Measurements from ENCODE around the gene BBC3.
"Not testable (repeated sequence)": the region's sequence is repeated elsewhere in the genome, so short reads cannot be mapped to it uniquely, and the experiment has no call there.

The BBC3 gene

DNA sequence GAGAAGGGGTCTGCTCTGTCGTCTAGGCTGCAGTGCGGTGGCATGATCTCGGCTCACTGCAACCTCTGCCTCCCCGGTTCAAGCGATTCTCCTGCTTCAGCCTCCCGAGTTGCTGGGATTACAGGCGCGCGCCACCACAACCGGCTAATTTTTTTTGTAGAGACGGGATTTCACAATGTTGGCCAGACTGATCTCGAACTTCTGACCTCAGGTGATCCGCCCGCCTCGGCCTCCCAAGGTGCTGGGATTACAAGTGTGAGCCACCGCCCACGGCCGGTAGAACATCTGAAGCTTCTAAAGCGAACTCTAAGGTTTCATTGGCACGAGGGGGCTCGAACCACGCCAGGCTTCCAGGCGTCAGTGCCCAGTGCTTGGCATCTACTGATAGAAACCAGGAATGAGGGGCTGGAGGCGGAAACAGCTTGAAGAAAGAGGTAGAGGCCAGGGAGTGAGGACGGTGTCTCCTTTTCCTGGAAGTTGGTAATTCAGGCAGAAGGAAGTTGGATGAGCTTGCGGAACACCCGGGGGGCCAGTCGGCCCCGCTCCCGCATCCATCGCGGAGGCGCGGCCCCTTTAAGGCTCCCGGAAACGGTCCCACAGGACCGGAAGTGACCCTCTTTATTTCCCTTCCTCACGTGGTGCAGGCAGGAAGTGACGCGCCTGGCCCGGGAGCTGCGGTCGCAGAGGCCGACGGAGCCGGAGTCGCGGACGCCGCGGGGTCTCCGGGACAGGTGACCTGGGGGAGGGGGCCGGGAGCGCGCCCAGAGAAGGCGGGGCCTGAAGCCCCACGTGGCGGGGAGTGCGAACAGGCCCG lies 25.1 kb upstream of the BBC3 start, which contains the start of gene CCDC9:
TSS of gene CCDC9 (plus strand) at position 647 of the 814 bp plus-strand sequence. CDS start 1,876 bp downstream, outside the sequence.
- peak; percentile 96 for DNase-seq
- H3K9me3 ChIP-seq (ENCODE audit: severe bottlenecking) = no peaks in the 10 kb centered on the region
- H3K27ac ChIP-seq = peak within 1 kb of the TSS; percentile 92
- H3K27me3 ChIP-seq (ENCODE audit: insufficient read depth, low read depth, severe bottlenecking) = no peaks in the 10 kb centered on the region
- TF ChIP-seq, protein P1, sequence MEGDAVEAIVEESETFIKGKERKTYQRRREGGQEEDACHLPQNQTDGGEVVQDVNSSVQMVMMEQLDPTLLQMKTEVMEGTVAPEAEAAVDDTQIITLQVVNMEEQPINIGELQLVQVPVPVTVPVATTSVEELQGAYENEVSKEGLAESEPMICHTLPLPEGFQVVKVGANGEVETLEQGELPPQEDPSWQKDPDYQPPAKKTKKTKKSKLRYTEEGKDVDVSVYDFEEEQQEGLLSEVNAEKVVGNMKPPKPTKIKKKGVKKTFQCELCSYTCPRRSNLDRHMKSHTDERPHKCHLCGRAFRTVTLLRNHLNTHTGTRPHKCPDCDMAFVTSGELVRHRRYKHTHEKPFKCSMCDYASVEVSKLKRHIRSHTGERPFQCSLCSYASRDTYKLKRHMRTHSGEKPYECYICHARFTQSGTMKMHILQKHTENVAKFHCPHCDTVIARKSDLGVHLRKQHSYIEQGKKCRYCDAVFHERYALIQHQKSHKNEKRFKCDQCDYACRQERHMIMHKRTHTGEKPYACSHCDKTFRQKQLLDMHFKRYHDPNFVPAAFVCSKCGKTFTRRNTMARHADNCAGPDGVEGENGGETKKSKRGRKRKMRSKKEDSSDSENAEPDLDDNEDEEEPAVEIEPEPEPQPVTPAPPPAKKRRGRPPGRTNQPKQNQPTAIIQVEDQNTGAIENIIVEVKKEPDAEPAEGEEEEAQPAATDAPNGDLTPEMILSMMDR (IDR thresholded peaks at IDR 0.05; ENCODE audit: low read depth, low read length) = no peak
- H3K36me3 ChIP-seq = peaks cover 28% of the 10 kb centered on the region
- peak within 1 kb of the TSS; percentile 73 for H3K4me3 ChIP-seq (ENCODE audit: low read depth, low read length)

DNA sequence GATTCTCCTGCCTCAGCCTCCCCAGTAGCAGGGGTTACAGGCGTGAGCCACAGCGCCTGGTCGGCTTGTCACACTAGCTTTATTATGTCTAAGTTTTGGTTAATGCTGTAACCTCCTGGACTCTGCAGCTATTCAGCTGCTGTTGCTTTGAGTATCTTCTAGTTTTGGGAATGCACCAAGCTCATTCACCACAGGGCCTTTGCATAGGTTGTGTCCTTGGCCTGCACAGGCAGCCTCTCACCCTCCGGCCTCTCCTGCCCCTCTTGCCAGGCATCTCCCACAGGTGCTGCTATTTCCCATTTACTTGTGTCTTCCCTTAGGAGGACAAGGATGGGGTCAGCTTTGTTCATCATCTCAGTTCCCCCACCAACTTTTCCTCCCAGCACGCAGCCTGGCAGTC lies 23.0 kb upstream of the BBC3 start:
- no peak for DNase-seq
- Histone ChIP-seq H3K27ac (no peak overlapping the region), H3K36me3 (peaks cover 7% of the 10 kb centered on the region), H3K27me3 (ENCODE audit: insufficient read depth, low read depth, severe bottlenecking) (no peaks in the 10 kb centered on the region), H3K9me3 (ENCODE audit: severe bottlenecking) (no peaks in the 10 kb centered on the region), H3K4me3 (ENCODE audit: low read depth, low read length) (no peak overlapping the region)
- TF ChIP-seq, protein P1 (IDR thresholded peaks at IDR 0.05; ENCODE audit: low read depth, low read length) = no peak

DNA sequence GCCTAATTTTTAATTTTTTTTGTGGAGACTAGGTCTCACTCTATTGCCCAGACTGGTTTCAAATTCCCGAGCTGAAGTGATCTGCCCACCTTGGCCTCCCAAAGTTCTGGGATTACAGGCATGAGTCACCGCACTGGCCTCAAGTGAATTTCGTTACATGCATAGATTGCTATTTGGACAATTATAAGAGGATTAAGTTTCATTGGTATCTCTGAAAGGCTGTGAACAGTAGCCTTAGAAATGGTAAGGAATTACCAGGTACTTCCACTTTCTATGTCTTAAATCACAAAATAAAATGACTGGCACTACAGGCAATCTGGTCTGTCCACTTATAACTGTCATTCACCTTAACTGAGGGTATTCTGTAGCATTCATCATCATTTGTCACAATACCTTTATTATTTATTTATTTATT lies 22.5 kb upstream of the BBC3 start:
- no peak overlapping the region for H3K27ac ChIP-seq
- no peaks in the 10 kb centered on the region for H3K27me3 ChIP-seq (ENCODE audit: insufficient read depth, low read depth, severe bottlenecking)
- DNase-seq = no peak
- TF ChIP-seq, protein P1 (IDR thresholded peaks at IDR 0.05; ENCODE audit: low read depth, low read length) = no peak
- peaks cover 2% of the 10 kb centered on the region for H3K36me3 ChIP-seq
- no peak overlapping the region for H3K4me3 ChIP-seq (ENCODE audit: low read depth, low read length)
- H3K9me3 ChIP-seq (ENCODE audit: severe bottlenecking) = no peaks in the 10 kb centered on the region

DNA sequence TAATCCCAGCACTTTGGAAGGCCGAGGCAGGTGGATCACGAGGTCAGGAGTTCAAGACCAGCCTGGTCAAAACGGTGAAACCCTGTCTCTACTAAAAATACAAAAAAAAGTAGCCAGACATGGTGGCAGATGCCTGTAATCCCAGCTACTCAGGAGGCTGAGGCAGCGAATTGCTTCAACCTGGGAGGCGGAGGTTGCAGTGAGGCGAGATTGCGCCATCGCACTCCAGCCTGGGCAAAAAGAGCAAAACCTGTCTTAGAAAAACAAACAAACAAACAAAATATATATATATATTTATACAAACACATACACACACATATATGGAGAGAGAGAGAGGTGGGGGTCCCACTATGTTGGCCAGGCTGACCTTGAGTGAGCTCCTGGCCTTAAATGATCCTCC lies 22.0 kb upstream of the BBC3 start:
- not testable (repeated sequence) for H3K27me3 ChIP-seq (ENCODE audit: insufficient read depth, low read depth, severe bottlenecking); H3K27ac ChIP-seq; H3K9me3 ChIP-seq (ENCODE audit: severe bottlenecking); H3K4me3 ChIP-seq (ENCODE audit: low read depth, low read length); H3K36me3 ChIP-seq; DNase-seq

DNA sequence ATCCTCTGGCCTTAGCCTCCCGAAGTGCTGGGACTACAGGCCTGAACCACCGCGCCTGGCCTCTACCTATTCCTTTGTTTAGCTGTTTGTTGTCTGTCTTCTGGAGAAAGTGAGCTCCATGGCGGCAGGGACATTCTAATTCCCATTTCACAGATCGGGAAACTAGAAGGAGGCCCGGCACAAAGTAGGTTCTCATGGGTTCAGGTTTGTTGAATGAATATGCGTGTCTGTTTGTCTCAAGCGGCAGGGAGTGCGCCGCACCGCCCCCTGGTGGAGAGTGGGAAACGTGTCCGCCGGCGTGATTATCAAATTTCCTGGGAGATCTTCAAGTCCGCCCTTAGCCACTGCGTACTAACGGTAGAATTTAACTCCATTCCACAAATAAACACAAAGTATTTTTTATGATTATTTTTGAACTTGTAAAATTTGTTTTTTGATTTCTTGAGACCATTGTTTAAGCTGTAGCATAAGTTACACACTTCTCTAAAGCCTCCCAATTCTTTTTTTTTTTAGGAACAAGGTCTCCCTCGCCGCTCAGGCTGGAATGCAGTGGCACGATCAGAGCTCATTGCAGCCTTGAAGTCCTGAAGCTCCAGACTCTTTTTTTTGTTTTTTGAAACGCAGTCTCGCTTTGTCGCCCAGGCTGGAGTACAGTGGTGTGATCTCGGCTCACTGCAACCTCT lies 16.4 kb upstream of the BBC3 start:
- TF ChIP-seq, protein P1 (IDR thresholded peaks at IDR 0.05; ENCODE audit: low read depth, low read length) = peak; percentile 70
- no peaks in the 10 kb centered on the region for H3K36me3 ChIP-seq
- no peaks in the 10 kb centered on the region for H3K9me3 ChIP-seq (ENCODE audit: severe bottlenecking)
- no peak overlapping the region for H3K4me3 ChIP-seq (ENCODE audit: low read depth, low read length)
- H3K27me3 ChIP-seq (ENCODE audit: insufficient read depth, low read depth, severe bottlenecking) = no peaks in the 10 kb centered on the region
- peak; percentile 72 for DNase-seq
- no peak overlapping the region for H3K27ac ChIP-seq

DNA sequence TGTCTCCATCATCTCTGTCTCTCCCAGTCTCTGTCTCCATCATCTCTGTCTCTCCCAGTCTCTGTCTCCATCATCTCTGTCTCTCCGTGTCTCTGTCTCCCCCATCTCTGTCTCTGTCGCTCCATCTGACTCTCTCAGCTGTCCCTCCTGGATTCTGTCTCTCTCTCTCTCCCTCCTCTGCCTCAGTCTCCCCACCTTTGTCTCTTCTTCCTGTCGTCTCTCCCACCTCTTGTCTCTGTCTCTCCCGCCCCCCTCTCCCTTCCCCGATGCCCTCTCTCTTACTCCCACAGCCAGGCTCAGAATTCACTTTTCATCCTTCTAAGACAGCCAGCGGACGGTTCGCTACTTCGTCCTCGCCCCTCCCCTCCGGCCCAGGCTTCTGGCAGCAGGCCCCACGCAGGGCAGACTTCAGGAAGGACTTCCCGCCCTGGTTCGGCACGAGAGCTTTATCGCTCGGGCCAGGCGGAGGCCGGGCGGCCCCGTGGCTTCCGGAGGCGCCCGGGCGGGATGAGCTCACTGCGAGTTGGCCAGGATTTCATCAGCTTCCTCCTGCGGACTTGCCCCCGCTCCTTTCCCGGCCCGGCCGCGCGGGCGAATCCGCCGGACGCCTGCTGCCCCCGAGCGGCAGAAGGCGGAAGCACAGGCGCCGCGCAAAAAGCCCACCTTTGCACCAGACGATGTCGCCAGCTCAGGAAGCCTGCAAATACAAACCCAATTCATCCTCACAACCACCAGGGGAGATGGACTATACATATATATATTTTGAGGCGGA lies 13.0 kb upstream of the BBC3 start:
- DNase-seq = peak; percentile 89
- H3K27ac ChIP-seq = peak overlapping the region; percentile 67
- H3K9me3 ChIP-seq (ENCODE audit: severe bottlenecking) = no peaks in the 10 kb centered on the region
- TF ChIP-seq, protein P1 (IDR thresholded peaks at IDR 0.05; ENCODE audit: low read depth, low read length) = peak; percentile 83
- H3K27me3 ChIP-seq (ENCODE audit: insufficient read depth, low read depth, severe bottlenecking) = peaks cover 10% of the 10 kb centered on the region
- H3K4me3 ChIP-seq (ENCODE audit: low read depth, low read length) = peak overlapping the region; percentile 41
- no peaks in the 10 kb centered on the region for H3K36me3 ChIP-seq

Data from WERI-Rb-1 (cell line).